HG03108 (cell line): Measurements from ENCODE around the gene RBMS2.
"Not testable (repeated sequence)": the region's sequence is repeated elsewhere in the genome, so short reads cannot be mapped to it uniquely, and the experiment has no call there.

Source experiments
- ATAC-seq: cut with Tn5 transposase; IDR thresholded peaks from one replicate; pipeline ENCODE4 v1.9.1; 2021; ENCODE audit warnings: moderate library complexity; ENCODE audit not compliant: unreplicated experiment

RBMS2 gene

GRCh38 chr12:56517854-56518253, 3.8 kb upstream of the RBMS2 start:
- no peak for ATAC-seq

- no peak for ATAC-seq
Observed at GRCh38 chr12:56518570-56518969, 3.0 kb upstream of the RBMS2 start.

- ATAC-seq = no peak
Observed at GRCh38 chr12:56520048-56520447, 1.6 kb upstream of the RBMS2 start.

GRCh38 chr12:56520506-56520905, 1.1 kb upstream of the RBMS2 start:
- ATAC-seq = no peak

- ATAC-seq = no peak
Observed at GRCh38 chr12:56521209-56521589, 421 bp upstream of the RBMS2 start.

GRCh38 chr12:56522411-56523193, 982 bp downstream of the RBMS2 start:
- ATAC-seq = no peak

- ATAC-seq = no peak
Observed at GRCh38 chr12:56528846-56529245, 7.2 kb downstream of the RBMS2 start.

- no peak for ATAC-seq
Observed at GRCh38 chr12:56529656-56530055, 8.0 kb downstream of the RBMS2 start.

- ATAC-seq = no peak
Observed at GRCh38 chr12:56530390-56531055, 8.9 kb downstream of the RBMS2 start.

- no peak for ATAC-seq
Observed at GRCh38 chr12:56537546-56537945, 15.9 kb downstream of the RBMS2 start.

- ATAC-seq = no peak
Observed at GRCh38 chr12:56541631-56542030, 20.0 kb downstream of the RBMS2 start.

GRCh38 chr12:56542164-56542563, 20.5 kb downstream of the RBMS2 start:
- ATAC-seq = no peak

- no peak for ATAC-seq
Observed at GRCh38 chr12:56545023-56545604, 23.5 kb downstream of the RBMS2 start.

GRCh38 chr12:56546680-56547079, 25.1 kb downstream of the RBMS2 start:
- no peak for ATAC-seq

- ATAC-seq = no peak
Observed at GRCh38 chr12:56551070-56551469, 29.4 kb downstream of the RBMS2 start.

- no peak for ATAC-seq
Observed at GRCh38 chr12:56565510-56566101, 44.0 kb downstream of the RBMS2 start.

- no peak for ATAC-seq
Observed at GRCh38 chr12:56568146-56568545, 46.5 kb downstream of the RBMS2 start.

- ATAC-seq = no peak
Observed at GRCh38 chr12:56571121-56571520, 49.5 kb downstream of the RBMS2 start.

GRCh38 chr12:56572288-56572687, 50.7 kb downstream of the RBMS2 start:
- no peak for ATAC-seq

GRCh38 chr12:56574210-56574609, 52.6 kb downstream of the RBMS2 start:
- no peak for ATAC-seq

GRCh38 chr12:56577248-56577647, 55.6 kb downstream of the RBMS2 start:
- ATAC-seq = not testable (repeated sequence)
